ENCODE data around the gene HEBP1.

- peak; percentile 98 for TF ChIP-seq POLR2A (IDR thresholded peaks at IDR 0.05)
- TF ChIP-seq CTCF (IDR thresholded peaks at IDR 0.05): peak in 2 of 4 experiments; percentile 10 to 40
- TF ChIP-seq POLR2AphosphoS5 (IDR thresholded peaks at IDR 0.05): peak; percentile 86
Observed at GRCh38 chr12:12999959-13000615, at the start of gene HEBP1.

Measured in prostate gland (tissue), 2 donors.